Hippocampal formation (tissue), 2 donors: ENCODE data around the gene CAMKK1.

Experiments used
- DNase-seq, 2 donors: peaks; one replicate each; lab custom pipeline; 2025; lab: John Stamatoyannopoulos, UW

The CAMKK1 gene

GRCh38 chr17:3896968-3897235 is 4.0 kb upstream of the CAMKK1 start:
- no peak for DNase-seq

DNA sequence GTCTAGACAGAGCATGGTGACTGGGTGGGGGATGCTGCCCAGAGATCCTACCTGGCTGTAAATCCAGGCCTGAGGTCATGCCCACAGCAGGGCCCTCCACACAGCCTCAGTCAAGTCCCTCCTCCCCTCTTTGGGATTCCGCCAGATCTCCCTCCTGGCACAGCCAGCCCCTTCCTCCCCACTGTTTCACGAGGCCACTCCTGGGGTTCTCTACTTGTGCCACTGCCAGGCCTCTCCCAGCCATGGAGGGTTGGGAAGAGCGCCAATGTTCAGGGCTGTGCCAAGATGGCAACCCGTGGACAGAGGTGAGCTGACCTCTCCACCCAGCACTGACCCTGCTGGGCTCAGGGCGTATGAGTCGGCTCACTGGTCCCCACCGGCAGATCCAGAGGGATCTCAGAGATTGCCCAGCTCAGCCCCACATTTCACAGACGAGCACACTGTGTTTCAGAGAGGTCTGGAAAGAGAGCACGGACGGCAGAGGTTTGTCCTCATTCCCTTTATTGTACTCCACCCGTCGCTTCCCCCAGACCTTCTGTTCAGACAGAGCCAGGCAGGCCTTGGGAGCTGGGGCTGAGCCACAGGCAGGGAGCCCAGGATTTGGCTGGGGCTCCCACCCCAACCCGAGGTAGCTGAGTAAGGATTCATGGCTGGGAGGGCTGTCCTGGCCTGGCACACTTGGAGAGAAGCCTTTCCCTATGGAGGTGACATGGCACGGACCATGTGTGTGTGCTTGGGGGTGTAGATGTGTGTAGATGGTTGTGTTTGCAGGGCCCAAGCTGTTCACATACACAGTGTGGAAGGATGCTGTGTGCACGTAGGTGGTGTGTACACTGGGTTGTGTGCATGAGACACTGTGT is 3.5 kb upstream of the CAMKK1 start:
- DNase-seq: peak in 1 of 2 donors; percentile 28

GRCh38 chr17:3895354-3895753 is 2.5 kb upstream of the CAMKK1 start:
- no peak for DNase-seq

- DNase-seq: no peak
Observed at GRCh38 chr17:3894911-3895343, 2.1 kb upstream of the CAMKK1 start.

DNA sequence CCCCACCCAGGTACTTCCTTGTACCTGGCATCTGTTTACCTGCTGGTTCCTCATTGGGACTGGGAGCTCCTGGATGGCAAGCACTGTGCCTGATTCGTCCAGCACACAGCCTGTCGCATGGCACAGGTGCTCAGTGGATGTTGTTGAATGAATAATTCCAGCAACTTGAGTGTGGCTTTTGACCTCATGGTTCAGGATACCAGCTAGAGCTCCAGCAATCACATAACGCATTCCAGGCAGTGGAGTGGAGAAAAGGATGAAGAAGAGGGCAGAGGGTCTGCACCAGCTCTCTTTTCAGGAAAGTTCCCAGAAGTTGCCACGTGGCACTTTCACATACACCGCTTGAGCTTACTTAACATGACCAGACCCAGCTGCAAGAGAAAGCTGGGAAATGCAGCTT is 1.3 kb upstream of the CAMKK1 start:
- no peak for DNase-seq

DNA sequence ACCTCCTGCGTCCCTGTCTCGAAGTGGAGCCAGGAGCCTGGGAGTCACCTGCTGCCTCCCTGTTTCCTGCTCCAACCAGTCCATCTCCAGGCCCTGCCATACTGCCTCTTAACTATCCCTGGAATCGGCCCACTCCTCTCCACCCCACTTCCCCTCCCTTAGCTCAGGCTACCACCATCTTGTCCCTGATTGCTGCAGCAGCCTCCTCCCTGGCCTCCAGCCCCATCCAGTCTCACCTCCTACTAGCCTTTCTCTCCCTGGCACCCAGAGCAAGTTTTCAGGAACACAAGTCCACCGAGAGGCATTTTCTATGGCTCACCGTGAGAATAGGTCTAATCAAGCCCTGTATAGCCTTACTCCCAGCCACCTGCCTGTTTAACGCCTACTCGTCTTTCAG is 865 bp upstream of the CAMKK1 start:
- DNase-seq: no peak

DNA sequence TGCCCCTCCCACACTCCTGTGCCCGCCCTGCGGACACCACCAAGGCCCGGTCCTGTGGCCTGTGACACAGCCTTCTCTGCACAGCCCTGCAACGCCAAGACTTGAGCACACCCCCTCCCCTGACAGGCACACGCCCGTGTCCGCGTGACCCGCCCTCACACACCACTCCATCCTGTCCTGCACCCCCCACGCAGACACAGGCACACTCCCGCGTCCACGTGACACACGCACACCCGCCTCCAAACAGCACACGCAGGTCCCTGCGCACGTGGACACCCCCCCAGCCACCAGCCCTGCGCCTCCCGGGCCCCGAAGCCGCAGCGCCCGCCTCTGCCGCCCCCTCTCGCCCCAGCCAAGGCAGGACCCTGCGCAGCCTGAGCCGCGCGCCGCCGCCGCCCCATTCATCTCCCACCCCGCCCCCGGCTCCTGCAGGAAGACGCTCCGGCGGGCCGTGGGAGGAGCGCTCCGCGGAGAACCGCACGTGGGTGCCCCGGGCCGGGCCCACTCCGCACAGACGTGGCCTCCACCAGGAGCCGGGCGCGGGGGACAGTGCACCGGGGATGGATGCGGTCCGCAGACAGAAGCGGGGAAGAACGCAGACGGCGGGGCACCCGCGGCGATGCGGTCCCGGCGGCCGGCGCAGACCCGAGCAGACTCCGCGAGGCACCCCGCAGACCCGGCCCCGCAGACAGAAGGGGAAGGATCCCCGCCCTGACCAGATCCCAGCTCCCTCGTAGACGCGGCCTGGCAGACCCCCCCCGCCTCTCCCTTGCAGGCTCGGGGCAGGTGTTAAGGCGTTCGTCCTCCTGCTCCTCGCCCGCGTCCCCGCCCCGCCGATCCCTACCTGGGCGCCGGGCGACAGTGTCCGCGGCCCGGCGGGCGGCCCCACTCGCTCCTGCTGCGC is 506 bp downstream of the CAMKK1 start:
- DNase-seq: peak in 1 of 2 donors; percentile 56

GRCh38 chr17:3891626-3892094 is 1.2 kb downstream of the CAMKK1 start:
- DNase-seq: no peak

DNA sequence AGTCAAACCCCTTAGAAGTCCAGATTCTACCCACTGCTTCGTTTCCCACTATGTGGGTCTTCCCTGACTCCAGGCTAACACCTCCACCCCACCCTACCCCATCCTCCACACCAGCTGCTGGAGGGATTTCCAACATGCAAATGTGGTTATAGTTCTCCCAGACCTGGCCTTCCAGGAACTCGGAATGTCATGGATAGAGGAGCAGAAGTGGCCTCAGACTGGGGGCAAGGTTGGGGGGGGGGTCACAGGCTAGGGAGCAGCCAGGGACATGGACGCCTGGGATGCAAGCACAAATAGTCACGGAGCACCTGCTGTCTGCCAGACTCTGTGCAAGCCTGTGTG is 2.0 kb downstream of the CAMKK1 start:
- no peak for DNase-seq

DNA sequence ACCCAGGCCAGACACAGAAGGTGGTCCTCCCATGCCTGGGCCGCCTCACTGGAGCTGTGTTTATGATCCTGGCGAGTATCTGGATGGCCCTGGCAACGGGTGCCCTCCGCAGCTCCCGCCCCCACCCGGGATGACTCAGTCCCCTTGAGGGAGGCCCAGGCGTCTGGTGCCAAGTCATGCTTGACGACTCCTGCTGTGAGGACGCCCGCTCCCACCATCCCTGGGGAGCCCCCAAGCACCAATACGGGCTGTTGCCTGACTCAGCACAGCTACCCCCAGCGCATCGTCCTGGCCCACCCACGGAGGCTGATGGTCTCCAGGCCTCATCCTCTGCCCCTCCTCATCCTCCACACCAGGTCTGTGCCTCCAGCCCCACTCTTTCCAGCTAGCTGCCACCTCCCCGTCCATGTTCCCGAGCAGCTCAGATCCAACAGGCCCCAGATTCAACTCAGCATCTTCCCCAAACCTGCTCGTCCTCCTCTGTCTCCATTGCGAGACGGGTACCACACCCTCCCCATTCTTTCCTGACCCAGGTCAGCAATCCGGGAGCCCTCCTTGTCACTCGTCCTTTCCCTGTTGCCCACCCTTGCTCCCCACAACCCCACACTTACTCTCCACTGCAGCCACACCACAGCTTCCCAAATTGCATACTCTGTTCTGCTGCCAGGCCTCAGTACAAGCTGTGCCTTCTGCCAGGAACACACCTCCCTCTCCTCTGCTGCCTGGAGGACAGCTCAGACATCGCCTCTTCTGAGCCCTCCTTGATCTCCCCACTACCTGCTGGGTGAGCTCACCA is 2.6 kb downstream of the CAMKK1 start:
- DNase-seq: no peak

DNA sequence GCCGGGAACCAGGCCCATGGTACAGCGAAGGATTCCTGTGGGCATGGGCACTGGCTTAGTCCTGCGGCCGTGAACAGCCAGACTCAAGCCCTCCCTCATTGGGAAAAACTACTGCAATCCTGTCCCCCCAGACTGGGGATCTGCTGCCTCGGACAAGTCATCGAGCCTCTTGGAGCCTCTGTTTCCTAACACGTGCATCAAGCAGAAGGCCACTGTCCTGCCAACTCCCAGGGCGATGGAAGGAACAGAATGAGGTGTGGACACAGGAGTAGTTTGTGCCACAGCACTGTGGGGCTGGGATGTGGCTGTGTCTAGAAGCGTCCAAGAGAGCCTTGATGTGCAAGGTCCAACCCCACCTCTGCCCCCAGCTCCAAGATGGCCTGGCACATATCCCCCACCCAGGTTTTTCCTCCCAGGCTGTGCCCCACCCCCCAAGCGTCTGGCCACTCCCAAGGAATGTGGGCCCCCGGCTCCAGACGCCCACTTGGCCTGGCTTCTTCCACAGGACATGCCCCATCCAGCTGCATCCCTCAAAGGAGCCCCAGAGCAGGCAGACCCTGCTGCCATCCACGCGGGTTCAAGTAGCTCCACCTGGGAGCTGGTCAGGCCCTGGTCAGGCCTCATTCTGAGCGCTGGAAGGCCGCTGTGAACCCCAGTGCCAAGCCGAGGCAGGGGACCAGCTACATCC is 3.4 kb downstream of the CAMKK1 start:
- no peak for DNase-seq

GRCh38 chr17:3888343-3889171 is 4.3 kb downstream of the CAMKK1 start:
- peak; percentile 14 to 40 for DNase-seq

DNA sequence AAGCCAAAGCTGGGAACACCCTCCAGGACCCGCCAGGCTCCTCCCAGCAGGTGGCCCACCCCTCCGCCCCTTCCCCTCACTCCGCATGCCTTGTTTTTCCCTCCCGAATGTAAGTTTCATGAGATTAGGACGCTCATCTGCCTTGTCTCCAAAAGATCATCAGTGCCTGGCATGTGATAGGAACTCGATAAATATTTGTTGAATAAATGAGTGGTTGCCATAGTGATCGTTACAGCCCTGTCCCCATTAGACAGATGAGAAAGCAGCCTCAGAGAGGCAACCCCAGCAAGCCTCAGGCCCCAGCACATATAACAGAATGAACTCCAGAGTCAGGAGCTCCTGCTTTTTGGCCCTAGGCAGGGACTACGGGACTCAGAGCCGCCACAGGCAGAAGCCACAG is 5.0 kb downstream of the CAMKK1 start:
- no peak for DNase-seq

GRCh38 chr17:3887394-3887793 is 5.5 kb downstream of the CAMKK1 start:
- no peak for DNase-seq

- peak in 1 of 2 donors; percentile 15 for DNase-seq
Observed at GRCh38 chr17:3886776-3887175, 6.1 kb downstream of the CAMKK1 start.

- no peak for DNase-seq
Observed at GRCh38 chr17:3885970-3886369, 6.9 kb downstream of the CAMKK1 start.

GRCh38 chr17:3885271-3885670 is 7.6 kb downstream of the CAMKK1 start:
- no peak for DNase-seq

DNA sequence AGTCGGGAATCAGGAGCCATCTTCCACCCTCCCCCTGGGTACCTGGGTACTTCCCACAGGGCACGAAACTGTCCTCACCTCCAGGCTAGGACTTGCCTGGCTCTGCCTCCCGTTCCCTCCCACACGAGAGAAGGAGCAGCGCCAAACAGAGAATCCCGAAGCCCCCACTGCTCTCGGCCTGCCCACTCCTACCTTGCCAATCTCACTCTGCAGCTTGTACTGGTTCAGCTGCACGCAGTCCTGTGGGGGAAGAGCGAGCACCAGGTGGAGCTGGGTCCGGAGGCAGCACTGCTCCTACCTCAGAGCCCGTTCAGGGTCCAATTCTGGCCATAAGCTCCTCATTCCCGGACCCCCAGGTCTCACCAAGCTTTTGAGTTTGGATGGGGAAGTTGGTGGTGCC is 8.7 kb downstream of the CAMKK1 start:
- DNase-seq: no peak

DNA sequence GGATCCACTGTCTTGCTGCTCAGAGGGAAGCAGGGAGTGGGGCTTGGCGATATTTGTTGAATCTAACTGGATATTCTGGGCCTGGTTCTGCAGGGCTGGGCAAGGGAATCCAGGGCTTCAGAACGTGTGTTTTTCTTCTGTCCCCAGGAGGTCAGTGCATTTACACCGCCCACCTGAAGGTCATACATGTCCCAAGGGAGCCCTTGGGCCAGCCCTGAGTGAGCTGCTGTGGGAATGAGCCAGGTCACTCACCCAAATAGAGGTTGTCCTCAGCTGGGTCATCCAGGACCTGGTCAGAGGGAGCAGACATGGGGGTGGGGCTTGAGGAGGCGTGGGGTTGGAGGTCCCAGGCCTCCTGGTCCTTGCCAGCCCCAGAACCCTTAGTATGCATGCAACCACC is 10.6 kb downstream of the CAMKK1 start:
- DNase-seq: no peak

DNA sequence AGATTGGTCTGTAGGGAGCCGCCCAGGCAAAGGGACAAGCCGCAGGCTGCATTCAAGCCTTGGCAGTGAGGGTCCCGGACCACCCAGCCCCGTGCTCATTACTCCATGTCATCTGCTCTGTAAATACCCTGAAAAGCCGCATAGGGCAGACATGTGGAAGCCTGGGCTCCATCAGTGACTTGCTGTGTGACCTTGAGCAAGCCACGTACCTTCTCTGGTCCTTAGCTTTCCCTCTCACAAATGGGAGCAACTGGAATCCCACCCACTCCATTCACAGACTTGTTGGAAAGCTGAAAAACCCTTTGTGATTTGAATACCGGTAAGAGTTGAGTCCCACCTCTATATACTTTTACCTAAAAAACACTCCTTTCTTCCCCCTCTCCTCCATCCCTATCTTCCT is 11.9 kb downstream of the CAMKK1 start:
- DNase-seq: no peak
